NCI-H187 treated with DMSO at 0.1 percent for 48 hours (cell line): ENCODE results near the gene EPHA2.
"Not testable (repeated sequence)": the region's sequence is repeated elsewhere in the genome, so short reads cannot be mapped to it uniquely, and the experiment has no call there.

ENCODE experiments used
- DNase-seq: peaks from one replicate; lab custom pipeline; 2025; lab: John Stamatoyannopoulos, UW

EPHA2 gene

GRCh38 chr1:16183765-16184556 lies 28.1 kb upstream of the EPHA2 start:
- DNase-seq: no peak

GRCh38 chr1:16183179-16183578 lies 27.3 kb upstream of the EPHA2 start:
- DNase-seq: no peak

GRCh38 chr1:16181887-16182719 lies 26.2 kb upstream of the EPHA2 start:
- no peak for DNase-seq

GRCh38 chr1:16180291-16180824 lies 24.5 kb upstream of the EPHA2 start:
- DNase-seq: no peak

GRCh38 chr1:16178596-16179497 lies 23.0 kb upstream of the EPHA2 start:
- DNase-seq: no peak

- no peak for DNase-seq
Measured at GRCh38 chr1:16177306-16177705, 21.4 kb upstream of the EPHA2 start.

GRCh38 chr1:16176653-16177052 lies 20.8 kb upstream of the EPHA2 start:
- no peak for DNase-seq

GRCh38 chr1:16175610-16176553 lies 20.0 kb upstream of the EPHA2 start:
- no peak for DNase-seq

- DNase-seq: no peak
Measured at GRCh38 chr1:16174886-16175598, 19.2 kb upstream of the EPHA2 start.

GRCh38 chr1:16174261-16174868 lies 18.5 kb upstream of the EPHA2 start:
- no peak for DNase-seq

GRCh38 chr1:16173447-16174260 lies 17.8 kb upstream of the EPHA2 start:
- no peak for DNase-seq

- no peak for DNase-seq
Measured at GRCh38 chr1:16172964-16173446, 17.1 kb upstream of the EPHA2 start.

- no peak for DNase-seq
Measured at GRCh38 chr1:16172218-16172830, 16.5 kb upstream of the EPHA2 start.

- DNase-seq: no peak
Measured at GRCh38 chr1:16171314-16172151, 15.7 kb upstream of the EPHA2 start.

- no peak for DNase-seq
Measured at GRCh38 chr1:16170283-16170673, 14.4 kb upstream of the EPHA2 start.

- DNase-seq: no peak
Measured at GRCh38 chr1:16168622-16169360, 12.9 kb upstream of the EPHA2 start.

- not testable (repeated sequence) for DNase-seq
Measured at GRCh38 chr1:16168144-16168495, 12.3 kb upstream of the EPHA2 start.
